Panc1 (cell line): ENCODE results near the gene PAQR4. TPM values are rescaled to one million over a fixed set of nuclear protein-coding genes. Genes with fewer than 3 reads are reported as not detected.

Experiments used
- ATAC-seq: fragments of 200-7000 bp; cut with Tn5 transposase; 2 replicates; pipeline ENCODE4 v1.9.1; 2020; ENCODE audit warnings: mild to moderate bottlenecking, moderate library complexity
- BruUV-seq: library from RNA; stranded (reverse); fragments of 400-500 nt; replicated peaks from 2 replicates; lab custom pipeline; 2021; lab: Mats Ljungman, UMichigan
- CTCF ChIA-PET: fragments of 300-600 bp; sonication (Branson Sonifier 250); formaldehyde crosslinking; loops from one replicate; lab custom pipeline; 2022; ENCODE audit warnings: antibody characterized with exemption; lab: Charles Lee
- POLR2A ChIA-PET: fragments of 300-600 bp; sonication (Branson Sonifier 250); formaldehyde crosslinking; loops from one replicate; lab custom pipeline; 2022; ENCODE audit warnings: antibody characterized with exemption; lab: Charles Lee
- DNase-seq: peaks from one replicate; pipeline ENCODE4 v3.0.0-alpha.2; 2010; ENCODE audit warnings: low read depth, low spot score
- H3K27ac ChIP-seq: 2 replicates; pipeline ENCODE4 v1.5.1; 2011; ENCODE audit warnings: mild to moderate bottlenecking, low read length, inconsistent platforms
- H3K27me3 ChIP-seq: fragments of 200-500 bp; sonication (Bioruptor generic); 2 replicates; pipeline ENCODE4 v1.6.0; 2014; ENCODE audit warnings: low read length, inconsistent platforms; ENCODE audit not compliant: control insufficient read depth, insufficient read depth
- H3K36me3 ChIP-seq: fragments of 200-500 bp; sonication (Bioruptor generic); 2 replicates; pipeline ENCODE4 v1.5.1; 2014; ENCODE audit warnings: inconsistent platforms, mild to moderate bottlenecking, low read length, moderate library complexity; ENCODE audit not compliant: control insufficient read depth, insufficient read depth
- H3K4me1 ChIP-seq: 2 replicates; pipeline ENCODE4 v1.5.1; 2011; ENCODE audit warnings: inconsistent platforms, mild to moderate bottlenecking, low read length, moderate library complexity; ENCODE audit not compliant: control insufficient read depth, insufficient read depth
- H3K4me3 ChIP-seq, 2 experiments: 2 replicates each; pipeline ENCODE4 v1.5.1; 2011 to 2012; ENCODE audit warnings: low read depth in 2 of 2, low read length in 2 of 2, mild to moderate bottlenecking in 2 of 2, inconsistent platforms in 1 of 2, moderate library complexity in 1 of 2
- H3K9me3 ChIP-seq: fragments of 200-500 bp; sonication (Bioruptor generic); 2 replicates; pipeline ENCODE4 v1.5.1; 2014; ENCODE audit warnings: low read depth, mild to moderate bottlenecking, inconsistent platforms, low read length, moderate library complexity; ENCODE audit not compliant: control insufficient read depth, insufficient read depth
- POLR2AphosphoS5 ChIP-seq: IDR thresholded peaks from 2 replicates; pipeline ENCODE4 v1.6.1; 2012; ENCODE audit warnings: mild to moderate bottlenecking, low read depth, low read length, moderate library complexity
- SIN3A ChIP-seq: IDR thresholded peaks from 2 replicates; pipeline ENCODE4 v1.6.1; 2012; ENCODE audit warnings: low read depth, mild to moderate bottlenecking, low read length, moderate library complexity, borderline replicate concordance; ENCODE audit not compliant: insufficient read depth
- TCF7L2 ChIP-seq: IDR thresholded peaks from 2 replicates; pipeline ENCODE4 v1.6.1; 2011; ENCODE audit warnings: mild to moderate bottlenecking, low read depth, low read length, inconsistent platforms
- in situ Hi-C: cut with HindIII; loops from 2 replicates; pipeline ENCODE4 v1.10.0; 2016; ENCODE audit warnings: low sequenced_read_pairs, low pct_unique_long_range_greater_than_20kb
- intact Hi-C: fragments of 100-400 bp; cut with micrococcal nuclease; formaldehyde crosslinking; loops from one replicate; pipeline ENCODE4 v1.10.0; 2022; ENCODE audit not compliant: unreplicated experiment
- total RNA-seq: library from RNA; stranded (reverse); gene quantifications from one replicate; pipeline ENCODE4 v1.2.1, GENCODE V29; 2021; ENCODE audit not compliant: unreplicated experiment
- TF ChIP-seq, protein P1 (sequence below), 2 experiments: IDR thresholded peaks; 2 replicates each; pipeline ENCODE4 v1.6.1; 2011 to 2012; ENCODE audit warnings: low read depth in 2 of 2, control low read depth in 1 of 2, low read length in 1 of 2, mild to moderate bottlenecking in 1 of 2, moderate library complexity in 1 of 2; ENCODE audit not compliant: insufficient read depth in 1 of 2
- TF ChIP-seq, protein P2 (sequence below): fragments of 450-650 bp; IDR thresholded peaks from 2 replicates; pipeline ENCODE4 v1.5.1; 2017; ENCODE audit warnings: mild to moderate bottlenecking

The PAQR4 gene
- total RNA-seq, 1 experiment from 2014 or later: 51.8 TPM

DNA sequence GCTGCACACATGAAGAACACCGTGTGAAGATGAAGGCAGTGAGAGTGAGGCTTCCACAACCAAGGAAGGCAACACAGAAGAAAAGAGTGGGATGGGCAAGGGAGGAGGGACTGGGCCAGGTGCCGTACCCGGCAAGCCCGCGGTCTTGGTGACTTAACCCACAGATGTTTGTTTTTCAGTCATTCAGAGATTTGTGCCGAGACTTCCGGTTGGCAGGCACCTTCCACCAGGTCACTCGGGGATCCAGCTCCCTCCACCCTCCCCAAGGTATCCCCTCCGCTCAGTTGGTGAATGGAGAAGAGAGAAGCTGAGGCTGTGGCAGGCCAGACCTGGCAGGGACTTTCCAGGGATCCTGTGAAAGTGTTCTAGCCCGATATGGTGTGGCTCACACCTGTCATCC lies 9.9 kb upstream of the PAQR4 start:
- Histone ChIP-seq H3K4me3 (no peak overlapping the region), H3K9me3 (no peaks in the 10 kb centered on the region), H3K27me3 (no peaks in the 10 kb centered on the region), H3K27ac (no peak overlapping the region), H3K36me3 (no peaks in the 10 kb centered on the region; the same call in 1 of the 2 replicates), H3K4me1 (peaks cover 22% of the 10 kb centered on the region)
- ChIA-PET CTCF (interaction anchor here (0.6 to 1.4 kb wide), 2 partner anchors 14 to 32 kb away, joined by 3 to 6 read pairs; no protein-coding TSS in a partner anchor), POLR2A (no interaction called here)
- ATAC-seq (no peak), DNase-seq (no peak)
- intact Hi-C loops (no loop called here), in situ Hi-C loops (no loop called here)
- BruUV-seq: no TSS peak
- TF ChIP-seq, protein P1, sequence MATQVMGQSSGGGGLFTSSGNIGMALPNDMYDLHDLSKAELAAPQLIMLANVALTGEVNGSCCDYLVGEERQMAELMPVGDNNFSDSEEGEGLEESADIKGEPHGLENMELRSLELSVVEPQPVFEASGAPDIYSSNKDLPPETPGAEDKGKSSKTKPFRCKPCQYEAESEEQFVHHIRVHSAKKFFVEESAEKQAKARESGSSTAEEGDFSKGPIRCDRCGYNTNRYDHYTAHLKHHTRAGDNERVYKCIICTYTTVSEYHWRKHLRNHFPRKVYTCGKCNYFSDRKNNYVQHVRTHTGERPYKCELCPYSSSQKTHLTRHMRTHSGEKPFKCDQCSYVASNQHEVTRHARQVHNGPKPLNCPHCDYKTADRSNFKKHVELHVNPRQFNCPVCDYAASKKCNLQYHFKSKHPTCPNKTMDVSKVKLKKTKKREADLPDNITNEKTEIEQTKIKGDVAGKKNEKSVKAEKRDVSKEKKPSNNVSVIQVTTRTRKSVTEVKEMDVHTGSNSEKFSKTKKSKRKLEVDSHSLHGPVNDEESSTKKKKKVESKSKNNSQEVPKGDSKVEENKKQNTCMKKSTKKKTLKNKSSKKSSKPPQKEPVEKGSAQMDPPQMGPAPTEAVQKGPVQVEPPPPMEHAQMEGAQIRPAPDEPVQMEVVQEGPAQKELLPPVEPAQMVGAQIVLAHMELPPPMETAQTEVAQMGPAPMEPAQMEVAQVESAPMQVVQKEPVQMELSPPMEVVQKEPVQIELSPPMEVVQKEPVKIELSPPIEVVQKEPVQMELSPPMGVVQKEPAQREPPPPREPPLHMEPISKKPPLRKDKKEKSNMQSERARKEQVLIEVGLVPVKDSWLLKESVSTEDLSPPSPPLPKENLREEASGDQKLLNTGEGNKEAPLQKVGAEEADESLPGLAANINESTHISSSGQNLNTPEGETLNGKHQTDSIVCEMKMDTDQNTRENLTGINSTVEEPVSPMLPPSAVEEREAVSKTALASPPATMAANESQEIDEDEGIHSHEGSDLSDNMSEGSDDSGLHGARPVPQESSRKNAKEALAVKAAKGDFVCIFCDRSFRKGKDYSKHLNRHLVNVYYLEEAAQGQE (IDR thresholded peaks at IDR 0.05; ENCODE audit: insufficient read depth in 1 of 2, low read depth in 2 of 2, low read length in 1 of 2): no peak
- TF ChIP-seq, protein P2, sequence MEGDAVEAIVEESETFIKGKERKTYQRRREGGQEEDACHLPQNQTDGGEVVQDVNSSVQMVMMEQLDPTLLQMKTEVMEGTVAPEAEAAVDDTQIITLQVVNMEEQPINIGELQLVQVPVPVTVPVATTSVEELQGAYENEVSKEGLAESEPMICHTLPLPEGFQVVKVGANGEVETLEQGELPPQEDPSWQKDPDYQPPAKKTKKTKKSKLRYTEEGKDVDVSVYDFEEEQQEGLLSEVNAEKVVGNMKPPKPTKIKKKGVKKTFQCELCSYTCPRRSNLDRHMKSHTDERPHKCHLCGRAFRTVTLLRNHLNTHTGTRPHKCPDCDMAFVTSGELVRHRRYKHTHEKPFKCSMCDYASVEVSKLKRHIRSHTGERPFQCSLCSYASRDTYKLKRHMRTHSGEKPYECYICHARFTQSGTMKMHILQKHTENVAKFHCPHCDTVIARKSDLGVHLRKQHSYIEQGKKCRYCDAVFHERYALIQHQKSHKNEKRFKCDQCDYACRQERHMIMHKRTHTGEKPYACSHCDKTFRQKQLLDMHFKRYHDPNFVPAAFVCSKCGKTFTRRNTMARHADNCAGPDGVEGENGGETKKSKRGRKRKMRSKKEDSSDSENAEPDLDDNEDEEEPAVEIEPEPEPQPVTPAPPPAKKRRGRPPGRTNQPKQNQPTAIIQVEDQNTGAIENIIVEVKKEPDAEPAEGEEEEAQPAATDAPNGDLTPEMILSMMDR: no peak
- no peak for TF ChIP-seq SIN3A
- no peak for TF ChIP-seq POLR2AphosphoS5
- no peak for TF ChIP-seq TCF7L2

DNA sequence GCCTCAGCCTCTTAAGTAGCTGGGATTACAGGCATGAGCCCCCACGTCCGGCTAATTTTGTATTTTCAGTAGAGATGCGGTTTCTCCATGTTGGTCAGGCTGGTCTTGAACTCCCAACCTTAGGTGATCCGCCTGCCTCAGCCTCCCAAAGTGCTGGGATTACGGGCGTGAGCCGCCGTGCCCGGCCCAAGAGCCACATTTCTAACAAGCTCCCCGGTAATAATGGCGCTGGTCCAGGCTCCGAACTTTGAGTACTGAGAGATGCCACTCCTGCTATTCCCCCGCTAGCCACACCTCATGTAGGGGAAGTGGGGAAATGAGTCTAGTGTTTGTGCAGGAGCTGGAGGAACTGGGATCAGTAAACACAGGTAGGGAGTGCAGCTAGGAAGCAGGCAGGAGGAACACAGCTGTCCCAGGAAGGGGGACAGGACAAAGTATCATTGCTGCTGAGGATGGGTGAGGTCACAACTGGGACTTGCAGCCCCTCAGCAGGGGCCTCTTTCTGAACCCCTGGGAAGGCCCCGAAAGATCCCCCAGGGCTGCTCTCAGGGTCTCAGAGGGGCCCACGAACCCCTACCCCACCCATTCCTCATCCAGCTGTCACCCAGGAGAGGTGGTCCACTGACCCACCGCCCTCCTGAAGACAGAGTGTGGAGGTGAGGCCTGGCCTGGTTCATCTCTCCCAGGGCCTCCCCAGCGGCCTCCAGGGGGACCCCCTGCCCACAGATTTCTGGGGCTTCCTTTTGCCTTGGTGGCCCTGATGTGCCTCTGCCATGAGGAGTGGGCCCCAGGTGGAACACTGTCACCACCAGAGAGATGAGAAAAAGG lies 8.8 kb upstream of the PAQR4 start:
- Histone ChIP-seq H3K36me3 (no peaks in the 10 kb centered on the region; the same call in 1 of the 2 replicates), H3K27me3 (no peaks in the 10 kb centered on the region), H3K9me3 (no peaks in the 10 kb centered on the region), H3K4me3 (no peak overlapping the region), H3K4me1 (peaks cover 22% of the 10 kb centered on the region), H3K27ac (no peak overlapping the region)
- intact Hi-C loops: no loop called here
- POLR2A ChIA-PET: no interaction called here
- TF ChIP-seq SIN3A (no peak), POLR2AphosphoS5 (no peak), TCF7L2 (no peak)
- in situ Hi-C loops: no loop called here
- no TSS peak for BruUV-seq
- no peak for ATAC-seq
- DNase-seq: no peak
- CTCF ChIA-PET: interaction anchor here (0.7 to 1.4 kb wide), 2 partner anchors 30 to 33 kb away, joined by 3 to 11 read pairs; no protein-coding TSS in a partner anchor
